ENCODE data around the gene OR52D1. TPM values are rescaled to one million over a fixed set of nuclear protein-coding genes. Genes with fewer than 3 reads are reported as not detected.

The OR52D1 gene
- total and polyA plus RNA-seq, 2 of the 4 experiments (the other 2 are of a cell fraction), result not detected

- Histone ChIP-seq H2BK15ac (ENCODE audit: low read depth, low read length) (no peak within 1 kb of the TSS), H3K9me3 (ENCODE audit: control insufficient read depth, insufficient read depth, low read length) (no peaks in the 10 kb centered on the region), H3K4ac (ENCODE audit: low read depth, low read length) (no peak within 1 kb of the TSS), H3K79me1 (ENCODE audit: low read depth in 1 of 2, low read length in 2 of 2) (no peaks in the 10 kb centered on the region), H3K4me1 (ENCODE audit: control insufficient read depth, insufficient read depth, low read length) (no peaks in the 10 kb centered on the region), H2BK120ac (ENCODE audit: low read depth, low read length) (no peak within 1 kb of the TSS), H2BK20ac (ENCODE audit: low read depth, low read length) (no peak within 1 kb of the TSS), H2BK5ac (ENCODE audit: low read depth, low read length, poor library complexity, severe bottlenecking) (no peak within 1 kb of the TSS), H3K27ac (ENCODE audit: insufficient read depth, low read length) (no peak within 1 kb of the TSS), H3K9ac (ENCODE audit: low read depth, low read length) (no peak within 1 kb of the TSS), H4K5ac (ENCODE audit: low read depth, low read length) (no peak within 1 kb of the TSS), H3K27me3 (ENCODE audit: control insufficient read depth, insufficient read depth, low read length) (no peaks in the 10 kb centered on the region), H3K9me1 (ENCODE audit: insufficient read depth, low read length) (no peaks in the 10 kb centered on the region), H4K91ac (ENCODE audit: insufficient read depth, low read depth, low read length) (no peak within 1 kb of the TSS), H3K14ac (replicated peaks; ENCODE audit: low read depth, low read length) (no peak within 1 kb of the TSS), H3K18ac (ENCODE audit: low read depth, low read length) (no peak within 1 kb of the TSS), H2AK9ac (replicated peaks; ENCODE audit: low read depth, low read length, poor library complexity) (no peak within 1 kb of the TSS), H3K36me3 (ENCODE audit: control insufficient read depth, insufficient read depth, low read length) (no peaks in the 10 kb centered on the region), H3K23ac (ENCODE audit: low read depth, low read length) (no peak within 1 kb of the TSS), H2AK5ac (ENCODE audit: low read depth, low read length) (no peak within 1 kb of the TSS), H3K4me2 (ENCODE audit: low read depth, low read length) (no peak within 1 kb of the TSS), H4K20me1 (ENCODE audit: insufficient read depth, low read length) (no peaks in the 10 kb centered on the region), H2AFZ (replicated peaks; ENCODE audit: low read length, poor library complexity) (no peak within 1 kb of the TSS), H3K56ac (ENCODE audit: extremely low read depth, insufficient read depth, low read length) (no peak within 1 kb of the TSS), H4K8ac (ENCODE audit: low read depth in 2 of 2, low read length in 2 of 2) (no peak within 1 kb of the TSS), H3K4me3 (ENCODE audit: insufficient read depth, low read depth, low read length) (no peak within 1 kb of the TSS)
- TF ChIP-seq RFX5 (IDR thresholded peaks at IDR 0.05; ENCODE audit: low read depth, low read length), result no peak
- no peak for TF ChIP-seq NFE2L2 (IDR thresholded peaks at IDR 0.05; ENCODE audit: low read depth, low read length)
- TF ChIP-seq SMC3 (IDR thresholded peaks at IDR 0.05; ENCODE audit: low read depth, low read length), result no peak
- no peak for TF ChIP-seq USF2 (IDR thresholded peaks at IDR 0.05; ENCODE audit: low read depth, low read length)
- no peak for TF ChIP-seq MAFK (IDR thresholded peaks at IDR 0.05; ENCODE audit: low read depth, low read length)
- no peak for TF ChIP-seq FOS (IDR thresholded peaks at IDR 0.05; ENCODE audit: low read depth, low read length)
- no peak for TF ChIP-seq CEBPB (IDR thresholded peaks at IDR 0.05; ENCODE audit: low read depth, low read length)
- no peak for TF ChIP-seq MXI1 (IDR thresholded peaks at IDR 0.05; ENCODE audit: borderline replicate concordance, low read depth, low read length)
- WGBS, 2 experiments (ENCODE audit: extremely low coverage in 2 of 2, insufficient read length in 1 of 2), result no CpG with 5 or more reads among the region's 2 CpGs
- intact Hi-C loops (cut with micrococcal nuclease) (no loop called here), in situ Hi-C loops (cut with MboI; ENCODE audit: low sequenced_read_pairs) (no loop called here), dilution Hi-C loops (cut with HindIII; ENCODE audit: low sequenced_read_pairs, unreplicated experiment) (no loop called here)
- no TSS peak for BruUV-seq (replicated peaks)
- DNase-seq (no peak), ATAC-seq (ENCODE audit: low read depth) (no peak)
- CTCF ChIA-PET, result no interaction called here
- POLR2A ChIA-PET (ENCODE audit: unreplicated experiment), result no interaction called here
These were observed 39.5 kb upstream of the OR52D1 start, which contains the start of gene OR51I2 for GRCh38 chr11:5449023-5449422. OR51I2 (plus strand) TSS chr11:5449323; CDS start chr11:5453489, 4,166 bp downstream.

All from IMR-90 (cell line).